ENCODE data around the gene RNASE13.

DNA sequence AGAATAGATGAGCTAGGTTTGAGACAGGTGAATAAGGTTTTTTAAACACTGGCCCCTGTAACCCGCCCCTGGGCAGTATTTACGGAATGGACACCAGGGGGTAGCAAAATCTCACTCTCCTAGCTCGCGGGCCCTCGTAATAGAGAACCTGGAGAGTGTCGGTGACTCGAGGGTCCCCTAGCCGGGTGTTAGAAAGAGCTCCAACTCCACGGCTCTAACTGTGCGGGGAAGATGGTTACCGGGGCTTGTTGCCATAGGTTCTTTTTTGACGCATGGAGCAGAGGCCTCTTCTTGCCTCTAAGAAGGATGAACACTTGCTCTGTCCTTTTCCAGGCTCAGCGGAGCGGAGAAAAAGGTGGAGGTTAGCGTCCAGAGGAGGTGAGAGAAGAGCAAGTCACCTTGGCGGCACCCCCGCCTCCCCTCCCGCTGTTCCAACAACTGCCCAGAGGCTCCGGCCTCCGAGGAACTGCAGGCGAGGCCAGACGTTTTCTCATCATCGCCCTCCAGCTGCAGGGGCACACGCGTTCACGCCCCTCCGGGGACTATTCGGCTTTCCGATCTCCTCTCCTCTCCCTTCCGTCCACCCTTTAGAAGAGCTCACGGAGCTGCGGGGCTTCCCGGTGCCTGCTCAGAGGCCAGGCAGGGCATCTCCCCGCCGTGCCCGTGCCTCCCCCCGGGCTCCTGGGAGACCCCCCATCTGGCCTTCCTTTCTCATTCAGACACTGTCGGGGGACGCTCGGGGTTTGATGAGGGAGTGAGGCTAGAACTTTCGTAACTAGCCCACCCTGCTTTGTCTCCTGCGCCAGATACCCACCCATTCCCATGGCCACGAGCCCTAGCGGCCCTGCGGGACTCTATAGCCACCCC, 34.1 kb upstream of the RNASE13 start:
- no peak for TF ChIP-seq EZH2phosphoT487 (IDR thresholded peaks at IDR 0.05; ENCODE audit: unreplicated experiment)
- TF ChIP-seq EZH2 (IDR thresholded peaks at IDR 0.05; ENCODE audit: low read depth, unreplicated experiment): peak; percentile 9
